SK-N-SH (cell line): ENCODE results near the gene PLIN3. TPM values are rescaled to one million over a fixed set of nuclear protein-coding genes. Genes with fewer than 3 reads are reported as not detected.

Experiments used
- CHD2 ChIP-seq: fragments of 150-350 bp; IDR thresholded peaks from 2 replicates; pipeline ENCODE4 v1.6.1; 2018; ENCODE audit warnings: low read length; ENCODE audit not compliant: partially characterized antibody
- EP300 ChIP-seq, 2 experiments: IDR thresholded peaks; 2 replicates each; pipeline versions ENCODE4 v1.4.0 to v1.6.1; 2012; ENCODE audit warnings: borderline replicate concordance in 1 of 2, low read depth in 1 of 2, low read length in 1 of 2
- EZH2phosphoT487 ChIP-seq: fragments of 200-600 bp; sonication (generic); IDR thresholded peaks from 2 replicates; pipeline ENCODE4 v1.6.1; 2017; ENCODE audit warnings: low read depth, mixed run types, mild to moderate bottlenecking, antibody characterized with exemption, moderate library complexity, borderline replicate concordance
- FOSL2 ChIP-seq: IDR thresholded peaks from 2 replicates; pipeline ENCODE4 v1.4.0; 2012; ENCODE audit warnings: low read depth, mild to moderate bottlenecking, moderate library complexity, borderline replicate concordance
- FOXM1 ChIP-seq: IDR thresholded peaks from 2 replicates; pipeline ENCODE4 v1.4.0; 2012; ENCODE audit warnings: low read depth, mild to moderate bottlenecking
- GATA2 ChIP-seq: sonication (generic); formaldehyde crosslinking; IDR thresholded peaks from 2 replicates; pipeline ENCODE4 v1.5.0; 2020; ENCODE audit warnings: mild to moderate bottlenecking, missing genetic modification reagents
- NFIC ChIP-seq: IDR thresholded peaks from 2 replicates; pipeline ENCODE4 v1.4.0; 2012; ENCODE audit warnings: borderline replicate concordance
- NRF1 ChIP-seq: IDR thresholded peaks from 2 replicates; pipeline ENCODE4 v1.6.1; 2012; ENCODE audit warnings: low read depth, mild to moderate bottlenecking, low read length
- SIN3A ChIP-seq: IDR thresholded peaks from 2 replicates; pipeline ENCODE4 v1.6.1; 2012; ENCODE audit warnings: low read depth, mild to moderate bottlenecking, low read length, moderate library complexity, borderline replicate concordance
- TEAD4 ChIP-seq: IDR thresholded peaks from 2 replicates; pipeline ENCODE4 v1.4.0; 2012; ENCODE audit warnings: mild to moderate bottlenecking, borderline replicate concordance; ENCODE audit not compliant: insufficient read depth
- polyA plus RNA-seq, 3 experiments: library from polyadenylated mRNA; depleted of rRNA; stranded (reverse); fragments of >200 nt; gene quantifications; 2 replicates each; pipeline ENCODE4 v1.2.3, GENCODE V29; 2012
- TF ChIP-seq, protein P1 (sequence below): IDR thresholded peaks from 2 replicates; pipeline ENCODE4 v1.4.0; 2012; ENCODE audit warnings: low read depth
- TF ChIP-seq, protein P2 (sequence below): fragments of 150-350 bp; IDR thresholded peaks from 2 replicates; pipeline ENCODE4 v1.6.1; 2016; ENCODE audit warnings: mild to moderate bottlenecking, low read depth, low read length
- TF ChIP-seq, protein P3 (sequence below): fragments of 200-600 bp; sonication (generic); IDR thresholded peaks from 2 replicates; pipeline ENCODE4 v1.6.1; 2017; ENCODE audit warnings: antibody characterized with exemption, mild to moderate bottlenecking, moderate library complexity
- TF ChIP-seq, protein P4 (sequence below): fragments of 150-350 bp; IDR thresholded peaks from 2 replicates; pipeline ENCODE4 v1.6.1; 2017; ENCODE audit warnings: antibody characterized with exemption, low read length, low read depth, borderline replicate concordance
- TF ChIP-seq, protein P5 (sequence below): IDR thresholded peaks from 2 replicates; pipeline ENCODE4; 2012

PLIN3 gene
- polyA plus RNA-seq, 1 of the 3 experiments (the other 2 are of a cell fraction) = 129 TPM

DNA sequence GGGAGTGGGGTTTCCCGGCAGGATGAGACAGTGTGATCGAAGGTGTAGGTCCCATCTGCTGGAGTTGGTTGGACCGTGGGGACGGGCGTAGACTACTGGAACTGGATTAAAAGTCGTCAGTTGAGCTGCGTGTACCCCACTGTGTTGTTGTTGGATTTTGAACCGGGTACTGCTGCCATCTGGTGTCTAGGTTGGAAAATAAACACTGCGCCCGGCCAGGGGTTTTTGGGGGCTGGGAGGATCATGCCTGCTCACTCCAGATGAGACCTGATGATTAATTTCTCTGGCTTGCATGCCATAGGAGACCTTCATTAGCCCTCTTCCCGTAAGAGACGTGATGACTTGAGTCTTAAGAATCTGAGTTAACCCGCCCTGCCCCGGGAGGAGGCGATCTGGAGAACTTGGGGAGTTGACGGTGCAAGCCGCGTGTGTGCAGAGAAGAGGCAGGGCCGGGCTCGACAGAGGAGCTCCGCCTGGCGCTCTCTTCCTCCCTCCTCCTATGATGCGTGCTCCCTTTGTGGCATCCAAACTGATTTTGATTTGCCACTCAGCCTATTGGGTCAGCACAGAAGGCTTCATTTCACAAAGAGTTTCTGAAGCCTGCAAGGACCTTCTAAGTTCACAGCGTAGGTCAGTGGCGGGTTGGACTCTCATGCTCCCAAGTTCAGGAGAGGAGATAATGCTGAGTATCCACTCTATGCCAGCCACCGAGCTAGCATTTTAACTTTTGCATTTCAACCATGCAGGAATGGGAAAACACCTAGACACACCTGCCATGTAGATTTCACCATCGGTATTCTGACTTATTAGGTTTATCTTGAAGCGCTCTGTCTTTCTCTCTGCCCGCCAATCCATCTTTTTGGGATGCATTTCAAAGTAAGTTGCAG lies 44.6 kb upstream of the PLIN3 start (continued):
- peak in 1 of 2 experiments; percentile 88; a peak in 2 of 4 replicates for TF ChIP-seq EP300 (IDR thresholded peaks at IDR 0.05; ENCODE audit: borderline replicate concordance in 1 of 2, low read depth in 1 of 2, low read length in 1 of 2)
- peak; percentile 65 for TF ChIP-seq NFIC
- no peak for TF ChIP-seq GATA2
- TF ChIP-seq, protein P1, sequence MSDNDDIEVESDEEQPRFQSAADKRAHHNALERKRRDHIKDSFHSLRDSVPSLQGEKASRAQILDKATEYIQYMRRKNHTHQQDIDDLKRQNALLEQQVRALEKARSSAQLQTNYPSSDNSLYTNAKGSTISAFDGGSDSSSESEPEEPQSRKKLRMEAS = peak; percentile 91
- TF ChIP-seq, protein P2, sequence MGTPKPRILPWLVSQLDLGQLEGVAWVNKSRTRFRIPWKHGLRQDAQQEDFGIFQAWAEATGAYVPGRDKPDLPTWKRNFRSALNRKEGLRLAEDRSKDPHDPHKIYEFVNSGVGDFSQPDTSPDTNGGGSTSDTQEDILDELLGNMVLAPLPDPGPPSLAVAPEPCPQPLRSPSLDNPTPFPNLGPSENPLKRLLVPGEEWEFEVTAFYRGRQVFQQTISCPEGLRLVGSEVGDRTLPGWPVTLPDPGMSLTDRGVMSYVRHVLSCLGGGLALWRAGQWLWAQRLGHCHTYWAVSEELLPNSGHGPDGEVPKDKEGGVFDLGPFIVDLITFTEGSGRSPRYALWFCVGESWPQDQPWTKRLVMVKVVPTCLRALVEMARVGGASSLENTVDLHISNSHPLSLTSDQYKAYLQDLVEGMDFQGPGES = no peak
- TF ChIP-seq, protein P3, sequence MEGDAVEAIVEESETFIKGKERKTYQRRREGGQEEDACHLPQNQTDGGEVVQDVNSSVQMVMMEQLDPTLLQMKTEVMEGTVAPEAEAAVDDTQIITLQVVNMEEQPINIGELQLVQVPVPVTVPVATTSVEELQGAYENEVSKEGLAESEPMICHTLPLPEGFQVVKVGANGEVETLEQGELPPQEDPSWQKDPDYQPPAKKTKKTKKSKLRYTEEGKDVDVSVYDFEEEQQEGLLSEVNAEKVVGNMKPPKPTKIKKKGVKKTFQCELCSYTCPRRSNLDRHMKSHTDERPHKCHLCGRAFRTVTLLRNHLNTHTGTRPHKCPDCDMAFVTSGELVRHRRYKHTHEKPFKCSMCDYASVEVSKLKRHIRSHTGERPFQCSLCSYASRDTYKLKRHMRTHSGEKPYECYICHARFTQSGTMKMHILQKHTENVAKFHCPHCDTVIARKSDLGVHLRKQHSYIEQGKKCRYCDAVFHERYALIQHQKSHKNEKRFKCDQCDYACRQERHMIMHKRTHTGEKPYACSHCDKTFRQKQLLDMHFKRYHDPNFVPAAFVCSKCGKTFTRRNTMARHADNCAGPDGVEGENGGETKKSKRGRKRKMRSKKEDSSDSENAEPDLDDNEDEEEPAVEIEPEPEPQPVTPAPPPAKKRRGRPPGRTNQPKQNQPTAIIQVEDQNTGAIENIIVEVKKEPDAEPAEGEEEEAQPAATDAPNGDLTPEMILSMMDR = peak; percentile 78
- no peak for TF ChIP-seq CHD2
- TF ChIP-seq, protein P4, sequence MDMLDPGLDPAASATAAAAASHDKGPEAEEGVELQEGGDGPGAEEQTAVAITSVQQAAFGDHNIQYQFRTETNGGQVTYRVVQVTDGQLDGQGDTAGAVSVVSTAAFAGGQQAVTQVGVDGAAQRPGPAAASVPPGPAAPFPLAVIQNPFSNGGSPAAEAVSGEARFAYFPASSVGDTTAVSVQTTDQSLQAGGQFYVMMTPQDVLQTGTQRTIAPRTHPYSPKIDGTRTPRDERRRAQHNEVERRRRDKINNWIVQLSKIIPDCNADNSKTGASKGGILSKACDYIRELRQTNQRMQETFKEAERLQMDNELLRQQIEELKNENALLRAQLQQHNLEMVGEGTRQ = no peak
- TF ChIP-seq SIN3A = peak; percentile 82; the same call in 1 of the 2 replicates
- peak; percentile 72; the same call in 1 of the 2 replicates for TF ChIP-seq FOXM1
- TF ChIP-seq NRF1 = peak; percentile 10; the same call in 1 of the 2 replicates
- TF ChIP-seq, protein P5, sequence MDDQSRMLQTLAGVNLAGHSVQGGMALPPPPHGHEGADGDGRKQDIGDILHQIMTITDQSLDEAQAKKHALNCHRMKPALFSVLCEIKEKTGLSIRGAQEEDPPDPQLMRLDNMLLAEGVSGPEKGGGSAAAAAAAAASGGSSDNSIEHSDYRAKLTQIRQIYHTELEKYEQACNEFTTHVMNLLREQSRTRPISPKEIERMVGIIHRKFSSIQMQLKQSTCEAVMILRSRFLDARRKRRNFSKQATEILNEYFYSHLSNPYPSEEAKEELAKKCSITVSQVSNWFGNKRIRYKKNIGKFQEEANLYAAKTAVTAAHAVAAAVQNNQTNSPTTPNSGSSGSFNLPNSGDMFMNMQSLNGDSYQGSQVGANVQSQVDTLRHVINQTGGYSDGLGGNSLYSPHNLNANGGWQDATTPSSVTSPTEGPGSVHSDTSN = peak; percentile 91
- TF ChIP-seq FOSL2 = peak; percentile 98
- TF ChIP-seq TEAD4 = peak; percentile 87
- no peak for TF ChIP-seq EZH2phosphoT487
